Skin epidermis (tissue), 12 donors: ENCODE measurements around the gene CHD9NB.
"Not testable (repeated sequence)": the region's sequence is repeated elsewhere in the genome, so short reads cannot be mapped to it uniquely, and the experiment has no call there.

Source experiments
- H3K27ac ChIP-seq, 21 experiments: fragments of 200-600 bp; sonication (generic) in 11 of 21; one replicate each; pipeline ENCODE4 v1.5.0; 2020; ENCODE audit warnings: mild to moderate bottlenecking in 3 of 21, inconsistent platforms in 2 of 21, moderate library complexity in 2 of 21
- H3K4me3 ChIP-seq, 7 experiments: fragments of 200-600 bp; sonication (generic) in 2 of 7; one replicate each; pipeline ENCODE4 v1.5.0; 2020; ENCODE audit warnings: inconsistent platforms in 2 of 7, mild to moderate bottlenecking in 2 of 7, moderate library complexity in 1 of 7

CHD9NB gene

GRCh38 chr16:53064081-53064578 lies 11.4 kb upstream of the CHD9NB start:
- Histone ChIP-seq H3K4me3 (no peak overlapping the region), H3K27ac (peak overlapping the region in 11 of 21 experiments; percentile 3 to 75 (median 40))

GRCh38 chr16:53061701-53062159 lies 9.0 kb upstream of the CHD9NB start:
- no peak overlapping the region for H3K4me3 ChIP-seq
- H3K27ac ChIP-seq, result peak overlapping the region in 5 of 21 experiments; percentile 4 to 54 (median 15)

- no peak overlapping the region for H3K4me3 ChIP-seq
- peak overlapping the region in 5 of 21 experiments; percentile 4 to 54 (median 23) for H3K27ac ChIP-seq
Observed at GRCh38 chr16:53061256-53061655, 8.6 kb upstream of the CHD9NB start.

- H3K27ac ChIP-seq, result no peak overlapping the region
- no peak overlapping the region for H3K4me3 ChIP-seq
Observed at GRCh38 chr16:53059672-53060071, 7.0 kb upstream of the CHD9NB start.

- Histone ChIP-seq H3K4me3 (no peak overlapping the region), H3K27ac (peak overlapping the region in 1 of 21 experiments; percentile 67)
Observed at GRCh38 chr16:53058882-53059281, 6.2 kb upstream of the CHD9NB start.

GRCh38 chr16:53058441-53058840 lies 5.7 kb upstream of the CHD9NB start:
- Histone ChIP-seq H3K4me3 (no peak overlapping the region), H3K27ac (peak overlapping the region in 2 of 21 experiments; percentile 34 to 67)

GRCh38 chr16:53057658-53058057 lies 5.0 kb upstream of the CHD9NB start:
- H3K4me3 ChIP-seq, result no peak overlapping the region
- H3K27ac ChIP-seq, result peak overlapping the region in 2 of 21 experiments; percentile 39 to 42

GRCh38 chr16:53056392-53056881 lies 3.7 kb upstream of the CHD9NB start:
- H3K4me3 ChIP-seq, result peak overlapping the region in 1 of 7 experiments; percentile 83
- peak overlapping the region in 15 of 21 experiments; percentile 79 to 98 (median 90) for H3K27ac ChIP-seq

GRCh38 chr16:53055541-53056391 lies 3.1 kb upstream of the CHD9NB start:
- H3K27ac ChIP-seq, result peak overlapping the region; percentile 54 to 98 (median 89)
- peak overlapping the region; percentile 57 to 83 (median 67) for H3K4me3 ChIP-seq

- Histone ChIP-seq H3K27ac (peak within 1 kb of the TSS; percentile 54 to 98 (median 89)), H3K4me3 (peak within 1 kb of the TSS; percentile 57 to 83 (median 67))
Observed at GRCh38 chr16:53054670-53055485, 2.2 kb upstream of the CHD9NB start, which contains the start of gene CHD9. TSS of gene CHD9 (plus strand) at chr16:53054991. CDS start at chr16:53156090, 101,099 bp downstream.

- Histone ChIP-seq H3K4me3 (peak overlapping the region; percentile 57 to 83 (median 67)), H3K27ac (peak overlapping the region; percentile 10 to 98 (median 89))
Observed at GRCh38 chr16:53053967-53054669, 1.4 kb upstream of the CHD9NB start.

GRCh38 chr16:53051255-53051654 lies 1.4 kb downstream of the CHD9NB start:
- not testable (repeated sequence) for H3K4me3 ChIP-seq, H3K27ac ChIP-seq

- Histone ChIP-seq H3K27ac (no peak overlapping the region), H3K4me3 (no peak overlapping the region)
Observed at GRCh38 chr16:53048139-53048915, 4.4 kb downstream of the CHD9NB start.

- H3K27ac ChIP-seq, H3K4me3 ChIP-seq: not testable (repeated sequence)
Observed at GRCh38 chr16:53047515-53047914, 5.2 kb downstream of the CHD9NB start.

- no peak overlapping the region for H3K4me3 ChIP-seq
- peak overlapping the region in 3 of 21 experiments; percentile 5 to 82 (median 73) for H3K27ac ChIP-seq
Observed at GRCh38 chr16:53045341-53046220, 7.1 kb downstream of the CHD9NB start.

GRCh38 chr16:53043986-53044601 lies 8.6 kb downstream of the CHD9NB start:
- Histone ChIP-seq H3K27ac (peak overlapping the region in 18 of 21 experiments; percentile 11 to 82 (median 72)), H3K4me3 (peak overlapping the region in 3 of 7 experiments; percentile 2 to 15 (median 14))

- peak overlapping the region in 3 of 7 experiments; percentile 2 to 15 (median 14) for H3K4me3 ChIP-seq
- H3K27ac ChIP-seq, result peak overlapping the region in 18 of 21 experiments; percentile 11 to 85 (median 74)
Observed at GRCh38 chr16:53043428-53043831, 9.3 kb downstream of the CHD9NB start.
